CD4-positive, alpha-beta T cell treated with Interleukin-4 for 1 hour (primary cell): ENCODE measurements around the gene MTG2.

Experiments used
- DNase-seq, 2 donors: peaks; one replicate each; pipeline ENCODE4 v3.0.0-alpha.2; 2020 to 2022

The MTG2 gene

GRCh38 chr20:62222972-62223371, 40.1 kb downstream of the MTG2 start:
- no peak for DNase-seq

DNA sequence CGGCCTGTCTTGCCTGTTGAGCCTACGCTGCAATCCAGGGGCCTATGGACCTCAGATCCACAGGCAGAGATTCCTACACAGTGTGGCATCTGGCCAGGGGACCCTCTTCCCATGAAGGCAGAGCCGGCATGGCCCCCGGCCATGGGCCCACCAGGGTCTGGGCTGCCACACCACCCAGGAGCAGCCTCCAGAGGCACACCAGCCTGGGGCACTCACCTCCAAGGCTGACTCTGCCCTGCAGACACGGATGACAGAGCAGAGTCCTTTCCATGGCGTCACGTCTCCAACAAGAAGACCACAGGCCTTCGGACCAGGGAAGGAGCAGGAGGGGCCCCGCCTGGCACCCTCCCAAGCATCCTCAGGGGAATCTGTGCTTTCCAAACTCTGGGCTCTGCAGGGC, 40.7 kb downstream of the MTG2 start:
- no peak for DNase-seq

GRCh38 chr20:62224113-62224855, 41.5 kb downstream of the MTG2 start:
- DNase-seq = no peak

GRCh38 chr20:62225026-62225425, 42.2 kb downstream of the MTG2 start:
- no peak for DNase-seq

DNA sequence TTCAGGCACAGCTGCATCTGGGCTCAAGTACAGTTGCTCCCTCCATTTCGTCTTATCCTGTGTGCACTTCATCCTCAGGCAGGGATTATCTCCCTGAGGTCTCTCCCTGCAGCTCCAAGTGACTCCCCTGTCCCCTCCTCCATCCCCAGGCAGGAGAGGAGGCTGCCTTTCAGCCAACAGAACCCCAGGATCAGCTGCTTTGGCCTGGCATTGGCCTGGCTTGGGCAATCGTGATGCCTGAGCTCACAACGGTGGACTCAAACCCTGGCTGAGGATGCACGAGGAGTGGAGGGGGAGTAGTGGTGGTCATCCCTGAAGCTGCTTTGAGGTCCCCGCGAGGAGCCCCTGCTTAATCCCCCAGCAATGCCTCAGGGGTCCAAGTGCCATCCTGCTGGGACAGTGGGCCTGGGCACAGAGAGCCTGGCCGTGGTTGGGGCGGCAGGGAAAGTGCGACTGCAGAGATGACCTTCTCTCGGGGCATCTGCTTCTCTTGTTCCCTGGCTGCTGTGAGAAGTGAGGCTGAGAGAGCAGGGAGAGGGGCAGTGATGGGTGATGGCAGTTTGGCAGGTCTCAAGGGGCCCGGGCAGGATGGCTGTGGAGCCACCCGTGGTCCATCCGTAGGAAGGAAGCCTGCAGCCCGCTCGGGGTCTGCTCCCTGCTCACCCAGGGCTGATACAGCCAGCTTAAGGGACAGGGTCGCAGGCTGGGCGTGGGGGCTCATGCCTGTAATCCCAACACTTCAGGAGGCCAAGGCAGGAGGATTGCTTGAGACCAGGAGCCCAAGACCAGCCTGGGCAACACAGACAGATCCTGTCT, 43.2 kb downstream of the MTG2 start:
- DNase-seq = no peak

DNA sequence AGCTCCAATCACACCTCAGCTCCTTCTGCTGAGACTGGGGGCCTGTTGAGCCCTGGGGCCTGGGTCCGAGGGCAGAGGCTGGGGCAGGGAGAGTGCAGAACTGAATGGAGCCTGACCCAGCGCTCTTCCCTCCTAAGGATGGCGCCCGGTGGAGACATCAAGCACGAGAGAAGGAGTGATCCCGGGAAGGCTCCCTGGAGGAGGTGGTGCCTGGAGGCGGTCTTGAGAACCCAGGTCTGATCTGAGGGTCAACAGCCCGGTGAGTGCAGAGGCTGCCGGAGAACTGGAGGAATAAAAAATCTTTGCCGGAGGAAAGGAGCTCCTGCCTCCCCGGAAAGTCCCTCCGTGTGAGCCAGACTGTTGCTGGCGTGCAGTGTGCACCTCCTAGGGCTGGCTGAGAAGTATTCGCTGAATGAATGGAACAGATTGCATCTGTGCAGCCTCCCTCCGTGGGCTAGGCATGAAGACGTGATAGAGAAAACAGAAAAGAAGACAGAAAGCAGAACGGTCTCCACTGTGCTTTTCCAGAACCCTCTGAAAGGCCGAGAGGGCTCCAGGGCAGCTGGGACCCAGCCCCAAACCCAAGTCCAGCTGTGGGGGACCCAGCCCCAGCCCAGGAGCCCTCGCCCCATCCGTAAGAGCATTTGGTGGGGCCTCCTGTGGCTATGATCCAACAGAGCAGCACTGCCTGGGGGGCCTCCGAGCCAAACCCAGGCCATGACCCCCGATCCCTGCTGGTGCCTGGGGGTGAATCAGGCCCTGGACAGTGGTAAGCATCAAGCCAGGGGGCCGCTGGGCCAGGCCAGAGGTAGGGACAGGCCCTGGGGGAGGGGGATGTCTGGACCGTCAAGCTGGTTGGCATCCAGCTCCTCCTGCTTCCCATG, 44.1 kb downstream of the MTG2 start:
- no peak for DNase-seq

DNA sequence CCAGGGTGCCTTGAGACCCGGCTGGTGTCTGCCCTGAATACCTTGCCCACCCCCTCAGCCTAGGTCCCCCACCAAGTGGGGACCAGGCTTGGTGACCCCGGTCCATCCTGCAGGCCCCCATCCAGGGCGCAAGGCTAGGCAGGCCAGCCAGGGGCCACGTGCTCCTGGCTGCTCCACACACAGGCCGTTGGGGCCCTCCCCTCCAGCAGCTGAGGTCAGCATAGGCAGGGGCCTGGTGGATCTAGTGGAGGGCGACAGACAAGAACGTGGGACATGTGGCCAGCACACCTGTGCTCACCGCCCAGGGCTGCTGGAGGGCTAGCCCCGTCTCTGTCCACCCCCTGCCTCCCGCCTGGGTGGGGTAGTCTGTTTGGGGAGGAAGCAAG, 44.8 kb downstream of the MTG2 start:
- no peak for DNase-seq

- DNase-seq = no peak
Observed at GRCh38 chr20:62227977-62228958, 45.4 kb downstream of the MTG2 start.

GRCh38 chr20:62228982-62229545, 46.2 kb downstream of the MTG2 start:
- no peak for DNase-seq

GRCh38 chr20:62229667-62230066, 46.8 kb downstream of the MTG2 start:
- DNase-seq = no peak

DNA sequence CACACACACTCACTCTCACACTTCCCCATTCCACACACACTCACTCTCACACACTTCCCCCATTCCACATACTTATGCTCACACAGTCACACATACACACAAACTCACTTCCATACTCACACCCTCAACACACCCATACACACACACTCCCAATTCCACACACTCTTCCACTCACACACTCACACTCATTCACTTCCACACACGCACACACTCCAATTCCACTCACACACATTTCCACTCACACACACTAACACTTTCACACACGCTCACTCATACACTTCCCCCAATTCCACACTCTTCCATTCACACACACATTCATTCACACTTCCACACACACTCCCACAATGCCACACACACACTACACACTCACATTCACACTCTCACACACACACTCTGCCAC, 47.4 kb downstream of the MTG2 start:
- no peak for DNase-seq

DNA sequence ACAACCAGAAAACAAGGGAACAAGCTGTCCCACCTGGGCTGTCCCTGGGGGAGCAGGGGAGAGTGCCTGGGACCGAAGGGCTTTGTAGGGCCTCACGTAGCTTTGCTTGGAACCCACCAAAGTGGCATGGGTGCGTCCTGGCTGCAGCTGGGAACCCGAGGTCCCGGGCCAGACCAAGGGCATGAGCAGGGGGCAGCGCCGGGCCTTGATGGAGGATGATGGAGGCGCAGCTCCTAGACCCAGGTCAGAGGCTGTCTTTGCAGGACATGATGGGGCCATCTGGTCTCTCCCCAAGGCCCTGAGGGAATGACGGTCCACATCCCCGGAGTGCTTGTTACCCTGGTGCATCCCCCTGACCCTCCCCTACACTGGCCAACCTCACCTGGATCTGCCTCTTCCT, 47.9 kb downstream of the MTG2 start:
- no peak for DNase-seq

DNA sequence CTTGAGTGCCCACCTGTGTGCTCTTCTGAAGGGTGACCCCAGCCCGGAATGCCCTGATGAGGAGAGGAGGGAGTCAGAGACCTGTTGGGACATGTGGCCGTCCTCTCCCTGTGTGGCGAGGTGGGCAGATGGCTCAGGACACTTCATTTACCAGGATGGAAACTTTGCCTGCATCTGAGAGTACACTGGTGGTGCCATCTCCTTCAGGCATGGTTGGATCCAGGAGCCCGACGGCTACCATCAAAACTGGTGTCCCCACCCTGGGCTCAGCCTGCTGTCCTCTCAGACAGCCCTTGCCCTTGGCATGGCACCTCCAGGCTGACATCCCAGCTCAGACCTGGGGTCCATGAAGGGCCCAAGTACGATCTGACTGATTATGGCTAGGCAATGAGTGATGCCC, 48.5 kb downstream of the MTG2 start:
- no peak for DNase-seq

- no peak for DNase-seq
Observed at GRCh38 chr20:62232194-62232593, 49.4 kb downstream of the MTG2 start.

DNA sequence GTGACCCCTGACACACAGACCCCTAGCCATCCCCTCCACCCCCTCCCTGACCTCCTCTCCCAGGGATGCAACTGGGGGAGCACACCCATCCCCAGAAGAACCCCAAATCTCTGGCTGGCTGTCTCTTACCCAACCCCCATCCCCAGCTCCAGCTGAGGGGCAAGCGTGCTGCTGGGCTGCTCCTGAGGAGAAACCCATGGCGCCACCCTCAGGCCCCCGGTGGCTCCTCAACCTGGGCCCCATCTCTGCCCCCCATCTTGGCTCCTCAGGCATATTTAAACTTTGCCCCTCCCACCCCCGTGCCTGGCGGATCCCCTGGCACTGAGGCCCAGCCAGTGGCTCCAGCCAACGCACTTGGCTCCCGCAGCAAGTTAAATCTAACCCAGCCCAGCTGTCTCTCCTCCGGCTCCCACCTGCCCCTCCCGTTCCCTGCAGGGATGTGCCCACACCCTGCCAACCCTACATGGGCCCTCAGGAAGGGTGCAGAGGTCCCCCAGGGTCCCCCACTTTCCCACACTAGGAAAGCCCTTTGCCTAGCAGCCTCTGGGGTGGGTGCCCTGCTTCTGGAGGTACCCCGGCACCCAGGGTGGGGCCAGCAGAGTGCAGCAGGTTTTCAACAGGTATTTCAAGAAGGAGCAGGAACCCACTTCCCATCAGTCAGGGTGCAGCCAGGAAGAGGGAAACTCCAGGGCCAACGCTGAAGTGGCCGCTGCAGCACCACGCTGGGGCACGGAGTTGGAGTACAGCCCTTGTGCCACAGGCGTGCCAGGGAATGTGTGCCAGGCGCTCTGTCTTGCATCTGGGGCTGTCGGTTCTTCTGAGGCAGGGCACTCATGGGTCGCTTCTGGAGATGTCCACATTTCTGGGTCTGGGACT, 50.2 kb downstream of the MTG2 start:
- DNase-seq = no peak

DNA sequence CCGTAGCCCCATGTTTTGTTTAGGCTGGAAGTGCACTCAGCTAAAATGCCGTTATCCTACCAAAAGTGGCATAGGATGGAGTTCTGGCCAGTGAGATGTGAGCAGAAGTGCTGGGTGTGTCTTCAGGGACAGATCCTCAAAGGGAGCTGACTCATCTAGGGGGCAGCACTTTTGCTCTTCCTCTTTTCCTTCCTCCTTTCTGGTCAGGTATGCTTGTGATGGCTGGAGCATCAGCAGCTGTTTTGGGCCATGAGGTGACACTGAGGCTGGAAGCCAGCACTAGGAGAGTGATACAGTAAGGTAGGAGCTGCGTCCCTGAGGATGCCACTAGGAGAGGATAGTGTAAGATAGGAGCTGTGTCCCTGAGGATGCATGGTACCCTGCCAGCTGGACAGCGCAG, 50.9 kb downstream of the MTG2 start:
- no peak for DNase-seq

GRCh38 chr20:62234339-62234738, 51.5 kb downstream of the MTG2 start:
- no peak for DNase-seq

DNA sequence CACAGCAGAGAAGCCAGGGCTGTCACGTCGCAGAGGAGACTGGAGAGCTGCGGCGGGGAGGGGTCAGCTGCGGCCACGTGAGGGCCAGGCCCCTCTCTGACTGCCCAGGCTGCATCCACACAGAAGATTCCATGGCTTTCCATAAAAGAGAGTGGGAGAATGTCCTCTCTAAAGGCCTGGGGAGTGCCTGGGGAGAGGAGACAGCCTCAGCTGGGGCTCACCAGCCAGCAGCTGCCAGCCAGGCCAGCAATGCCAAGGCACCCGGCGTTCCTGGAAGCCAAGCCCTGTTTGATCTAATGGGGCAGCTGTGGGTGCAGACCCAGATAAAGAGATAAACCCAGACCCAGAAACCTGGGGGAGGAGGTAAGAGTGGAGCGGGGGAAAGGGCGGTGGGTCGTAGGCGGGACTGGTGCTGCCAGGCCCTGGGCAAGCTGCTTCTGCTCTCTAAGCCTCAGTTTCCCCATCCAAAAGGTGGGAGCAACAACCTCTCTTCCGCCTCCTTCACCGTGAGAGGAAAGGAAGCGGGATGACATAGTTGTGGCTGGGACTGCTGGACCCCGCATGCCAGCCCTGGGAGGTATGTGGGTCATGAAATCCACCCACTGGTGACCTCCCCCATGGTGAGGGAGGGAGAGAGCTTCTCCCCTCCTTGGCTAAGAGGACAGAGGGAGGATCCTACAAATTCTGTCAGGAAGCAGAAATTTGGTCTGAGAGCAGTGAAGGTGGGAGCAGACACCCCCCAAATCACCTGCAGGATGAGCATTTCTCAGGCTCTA, 52.4 kb downstream of the MTG2 start:
- no peak for DNase-seq

- no peak for DNase-seq
Observed at GRCh38 chr20:62235777-62236157, 52.9 kb downstream of the MTG2 start.

DNA sequence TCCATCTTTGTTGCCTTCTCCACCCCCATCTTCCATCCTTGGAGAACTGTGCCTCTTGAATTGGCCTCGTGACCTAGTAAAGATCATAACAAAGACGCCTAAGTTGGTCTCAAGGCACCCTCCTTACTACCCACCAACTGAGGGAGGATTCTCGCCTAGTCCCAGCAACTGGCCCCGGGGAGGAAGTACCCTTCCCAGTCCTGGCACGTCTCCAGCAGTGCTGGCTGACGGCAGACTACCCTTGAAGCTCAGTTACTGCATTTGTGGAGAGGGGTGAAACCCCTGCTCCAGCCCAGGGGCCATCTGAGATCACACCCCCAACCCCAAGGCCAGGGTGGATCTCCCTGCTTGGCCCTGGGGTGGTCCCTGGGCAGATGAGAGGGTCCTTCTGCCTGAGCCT, 53.4 kb downstream of the MTG2 start:
- DNase-seq = no peak
